ENCODE data around the gene RPN2. TPM values are rescaled to one million over a fixed set of nuclear protein-coding genes. Genes with fewer than 3 reads are reported as not detected.

RPN2 gene
- total RNA-seq, 4 donors from 2014 or later = 82.3 to 196 (median 105) TPM

DNA sequence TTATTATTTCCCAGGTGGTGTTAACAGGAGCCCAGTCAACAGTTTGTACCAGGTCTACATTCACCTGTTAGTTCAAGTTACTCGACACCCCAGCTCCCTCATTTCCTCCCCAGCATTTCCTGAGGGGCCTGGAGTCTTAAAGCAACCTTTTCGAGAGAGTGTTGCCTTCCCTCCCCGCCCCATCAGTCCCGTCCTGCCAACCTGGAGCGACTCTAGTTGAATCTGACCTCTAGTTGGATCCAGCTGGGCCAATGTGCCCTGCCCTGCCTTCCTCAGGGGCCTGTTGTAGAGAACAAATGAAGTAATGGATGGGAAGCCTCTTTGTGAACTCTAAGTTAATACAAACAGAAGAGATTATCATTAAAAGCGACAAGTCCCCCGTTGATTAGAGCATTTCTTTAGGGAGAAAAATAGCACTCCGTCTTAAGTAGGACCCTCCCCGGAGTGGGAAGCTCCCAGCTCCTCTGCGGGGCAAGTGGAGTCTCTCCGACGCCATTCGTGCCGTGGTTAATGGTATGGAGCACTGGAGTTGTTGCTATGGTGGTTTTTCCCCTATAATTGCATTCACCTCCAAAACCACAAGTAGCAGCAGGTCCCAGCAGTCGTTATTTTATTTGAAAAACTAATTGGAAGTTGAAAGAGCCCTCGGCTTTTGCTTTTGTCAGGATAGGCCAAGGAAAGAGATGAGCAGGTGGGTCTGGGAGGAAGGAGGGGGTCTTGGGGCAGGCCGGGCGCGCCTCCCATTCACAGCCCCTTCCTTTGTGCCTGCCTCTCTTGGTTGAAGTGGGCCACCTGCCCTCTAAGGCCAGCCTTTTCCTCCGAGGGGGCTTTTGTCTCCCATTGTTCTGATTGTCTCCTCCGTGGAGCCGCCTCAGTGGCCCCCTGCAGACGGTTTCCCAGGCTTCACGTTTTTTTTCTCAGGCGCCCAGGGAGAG is 66.4 kb downstream of the RPN2 start:
- in situ Hi-C loops (cut with MboI; ENCODE audit: low pct_ligation_motif_present in 1 of 4, low pct_unique_long_range_greater_than_20kb in 1 of 4, low sequenced_read_pairs in 3 of 4) = no loop called here
- no peaks in the 10 kb centered on the region for H3K9me3 ChIP-seq
- no peak for DNase-seq
- peaks cover 0 to 19% (median 9%) of the 10 kb centered on the region in 4 donors for H3K36me3 ChIP-seq
- no peak overlapping the region for H3K4me3 ChIP-seq
- H3K4me1 ChIP-seq = peaks cover 0 to 3% (median 0%) of the 10 kb centered on the region in 4 donors
- 81 to 86% methylated on average over 11 to 25 of the region's 25 CpGs for WGBS, 2 donors (ENCODE audit: low coverage in 1 of 2)
- no peak overlapping the region for H3K27ac ChIP-seq
- H3K27me3 ChIP-seq = no peaks in the 10 kb centered on the region
- TF ChIP-seq, protein P1, sequence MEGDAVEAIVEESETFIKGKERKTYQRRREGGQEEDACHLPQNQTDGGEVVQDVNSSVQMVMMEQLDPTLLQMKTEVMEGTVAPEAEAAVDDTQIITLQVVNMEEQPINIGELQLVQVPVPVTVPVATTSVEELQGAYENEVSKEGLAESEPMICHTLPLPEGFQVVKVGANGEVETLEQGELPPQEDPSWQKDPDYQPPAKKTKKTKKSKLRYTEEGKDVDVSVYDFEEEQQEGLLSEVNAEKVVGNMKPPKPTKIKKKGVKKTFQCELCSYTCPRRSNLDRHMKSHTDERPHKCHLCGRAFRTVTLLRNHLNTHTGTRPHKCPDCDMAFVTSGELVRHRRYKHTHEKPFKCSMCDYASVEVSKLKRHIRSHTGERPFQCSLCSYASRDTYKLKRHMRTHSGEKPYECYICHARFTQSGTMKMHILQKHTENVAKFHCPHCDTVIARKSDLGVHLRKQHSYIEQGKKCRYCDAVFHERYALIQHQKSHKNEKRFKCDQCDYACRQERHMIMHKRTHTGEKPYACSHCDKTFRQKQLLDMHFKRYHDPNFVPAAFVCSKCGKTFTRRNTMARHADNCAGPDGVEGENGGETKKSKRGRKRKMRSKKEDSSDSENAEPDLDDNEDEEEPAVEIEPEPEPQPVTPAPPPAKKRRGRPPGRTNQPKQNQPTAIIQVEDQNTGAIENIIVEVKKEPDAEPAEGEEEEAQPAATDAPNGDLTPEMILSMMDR (IDR thresholded peaks at IDR 0.05) = no peak
- TF ChIP-seq EP300 (IDR thresholded peaks at IDR 0.05; ENCODE audit: low read depth) = no peak
- no peak for TF ChIP-seq POLR2A (IDR thresholded peaks at IDR 0.05)
- no peak for TF ChIP-seq POLR2AphosphoS5 (IDR thresholded peaks at IDR 0.05)
- intact Hi-C loops (cut with DNase I; ENCODE audit: low total_unique reads) = no loop called here

DNA sequence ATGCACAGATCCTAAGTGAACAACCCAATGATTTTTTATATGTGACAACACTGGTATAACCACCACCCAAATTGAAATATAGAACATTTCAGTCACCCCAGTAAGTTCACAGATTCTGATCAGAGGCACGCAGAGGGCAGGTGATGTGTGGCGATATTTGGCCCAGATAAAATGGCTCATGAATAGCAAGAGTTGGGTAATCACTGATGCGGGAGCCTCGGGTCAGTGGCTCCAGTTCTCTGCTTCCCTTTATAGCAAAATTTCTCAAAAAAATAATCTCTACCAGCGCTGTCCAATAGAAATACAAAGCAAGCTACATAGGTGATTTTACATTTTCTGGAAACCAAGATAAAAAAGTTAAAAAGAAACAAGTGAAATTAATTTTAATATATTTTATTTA is 67.6 kb downstream of the RPN2 start:
- WGBS, 2 donors (ENCODE audit: low coverage in 1 of 2) = 91 to 93% methylated on average over 5 of the region's 5 CpGs
- TF ChIP-seq EP300 (IDR thresholded peaks at IDR 0.05; ENCODE audit: low read depth) (no peak), POLR2A (IDR thresholded peaks at IDR 0.05) (no peak), POLR2AphosphoS5 (IDR thresholded peaks at IDR 0.05) (no peak)
- TF ChIP-seq, protein P1 (IDR thresholded peaks at IDR 0.05) = no peak
- no peak for DNase-seq
- H3K4me1 ChIP-seq = peaks cover 0 to 3% (median 0%) of the 10 kb centered on the region in 4 donors
- H3K9me3 ChIP-seq = no peaks in the 10 kb centered on the region
- in situ Hi-C loops (cut with MboI; ENCODE audit: low pct_ligation_motif_present in 1 of 4, low pct_unique_long_range_greater_than_20kb in 1 of 4, low sequenced_read_pairs in 3 of 4) (no loop called here), intact Hi-C loops (cut with DNase I; ENCODE audit: low total_unique reads) (no loop called here)
- no peaks in the 10 kb centered on the region for H3K27me3 ChIP-seq
- no peak overlapping the region for H3K27ac ChIP-seq
- no peak overlapping the region for H3K4me3 ChIP-seq
- peaks cover 0 to 9% (median 4%) of the 10 kb centered on the region in 4 donors for H3K36me3 ChIP-seq

DNA sequence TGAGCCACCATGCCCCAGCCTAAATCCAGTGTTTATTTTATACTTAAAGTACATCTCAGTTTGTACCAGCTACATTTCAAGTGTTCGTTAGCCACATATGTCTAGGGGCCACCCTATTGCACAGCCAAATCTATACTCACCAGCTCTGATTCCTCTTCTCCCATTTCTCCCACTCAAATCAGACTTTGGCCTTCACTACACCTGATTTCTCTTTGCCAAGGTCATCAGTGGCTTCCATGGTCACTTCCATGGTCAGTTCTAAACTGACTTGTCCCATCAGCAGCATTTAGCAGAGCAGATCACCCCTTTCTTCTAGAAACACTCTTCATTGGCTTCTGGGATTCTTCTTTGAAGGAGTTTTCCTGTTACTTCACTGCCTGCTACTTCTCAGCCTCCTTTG is 68.4 kb downstream of the RPN2 start:
- in situ Hi-C loops (cut with MboI; ENCODE audit: low pct_ligation_motif_present in 1 of 4, low pct_unique_long_range_greater_than_20kb in 1 of 4, low sequenced_read_pairs in 3 of 4) (no loop called here), intact Hi-C loops (cut with DNase I; ENCODE audit: low total_unique reads) (no loop called here)
- Histone ChIP-seq H3K9me3 (no peaks in the 10 kb centered on the region), H3K4me1 (peaks cover 0 to 3% (median 0%) of the 10 kb centered on the region in 4 donors), H3K36me3 (peaks cover 0 to 6% (median 2%) of the 10 kb centered on the region in 4 donors), H3K27ac (no peak overlapping the region), H3K27me3 (no peaks in the 10 kb centered on the region), H3K4me3 (no peak overlapping the region)
- WGBS, 2 donors (ENCODE audit: low coverage in 1 of 2) = 88 to 89% methylated on average over 1 of the region's 1 CpG
- DNase-seq = no peak
- TF ChIP-seq POLR2AphosphoS5 (IDR thresholded peaks at IDR 0.05) (no peak), EP300 (IDR thresholded peaks at IDR 0.05; ENCODE audit: low read depth) (no peak), POLR2A (IDR thresholded peaks at IDR 0.05) (no peak)
- TF ChIP-seq, protein P1 (IDR thresholded peaks at IDR 0.05) = no peak

DNA sequence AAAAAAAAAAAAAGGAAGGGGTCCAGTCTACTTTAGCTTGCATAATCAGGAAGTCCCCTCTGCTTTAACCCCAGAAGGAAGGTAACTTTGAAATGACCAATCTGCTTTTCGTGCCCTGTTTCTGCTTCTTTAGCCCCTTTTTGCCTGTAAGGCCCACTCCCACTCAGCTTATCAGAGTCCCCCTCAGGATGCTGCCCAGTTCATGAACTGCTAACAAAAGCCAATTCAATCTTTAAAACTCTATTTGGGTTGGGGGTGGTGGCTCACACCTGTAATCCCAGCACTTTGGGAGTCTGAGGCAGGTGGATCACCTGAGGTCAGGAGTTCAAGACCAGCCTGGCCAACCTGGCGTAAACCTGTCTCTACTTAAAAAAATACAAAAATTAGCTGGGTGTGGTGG is 70.2 kb downstream of the RPN2 start:
- Histone ChIP-seq H3K4me1 (no peaks in the 10 kb centered on the region), H3K36me3 (no peaks in the 10 kb centered on the region), H3K9me3 (no peaks in the 10 kb centered on the region), H3K4me3 (no peak overlapping the region), H3K27ac (no peak overlapping the region), H3K27me3 (no peaks in the 10 kb centered on the region)
- TF ChIP-seq EP300 (IDR thresholded peaks at IDR 0.05; ENCODE audit: low read depth) (no peak), POLR2AphosphoS5 (IDR thresholded peaks at IDR 0.05) (no peak), POLR2A (IDR thresholded peaks at IDR 0.05) (no peak)
- TF ChIP-seq, protein P1 (IDR thresholded peaks at IDR 0.05) = no peak
- intact Hi-C loops (cut with DNase I; ENCODE audit: low total_unique reads) (no loop called here), in situ Hi-C loops (cut with MboI; ENCODE audit: low pct_ligation_motif_present in 1 of 4, low pct_unique_long_range_greater_than_20kb in 1 of 4, low sequenced_read_pairs in 3 of 4) (no loop called here)
- no peak for DNase-seq
- WGBS, 2 donors (ENCODE audit: low coverage in 1 of 2) = 100% methylated on average over 1 to 2 of the region's 2 CpGs
